OCI-LY7 (cell line): ENCODE measurements around the gene CETP. TPM values are rescaled to one million over a fixed set of nuclear protein-coding genes. Genes with fewer than 3 reads are reported as not detected.

ENCODE experiments used
- BruUV-seq: library from RNA; stranded (reverse); fragments of 400-500 nt; replicated peaks from 2 replicates; lab custom pipeline; 2021; lab: Mats Ljungman, UMichigan
- CTCF ChIA-PET: fragments of 300-600 bp; sonication (Branson Sonifier 250); formaldehyde crosslinking; loops from one replicate; lab custom pipeline; 2022; ENCODE audit warnings: antibody characterized with exemption; ENCODE audit not compliant: unreplicated experiment; lab: Charles Lee
- POLR2A ChIA-PET: fragments of 300-600 bp; sonication (Branson Sonifier 250); formaldehyde crosslinking; loops from one replicate; lab custom pipeline; 2022; ENCODE audit warnings: antibody characterized with exemption; lab: Charles Lee
- DNase-seq: peaks from one replicate; pipeline ENCODE4 v3.0.0-alpha.2; 2015; ENCODE audit warnings: low spot score
- H2AFZ ChIP-seq: fragments of 200-600 bp; sonication (generic), shearing (Covaris generic); 2 replicates; pipeline ENCODE4 v1.6.1; 2014; ENCODE audit warnings: mild to moderate bottlenecking, antibody characterized with exemption, low read length, moderate library complexity
- H3K27ac ChIP-seq: fragments of 200-600 bp; sonication (generic); 2 replicates; pipeline ENCODE4 v1.5.1; 2014; ENCODE audit warnings: mixed run types, low read depth, mild to moderate bottlenecking, moderate library complexity, low read length, inconsistent platforms; ENCODE audit not compliant: poor library complexity, severe bottlenecking
- H3K36me3 ChIP-seq: fragments of 200-600 bp; sonication (generic); 2 replicates; pipeline ENCODE4 v1.6.1; 2014; ENCODE audit warnings: mild to moderate bottlenecking, antibody characterized with exemption, low read length, moderate library complexity, mixed read lengths; ENCODE audit not compliant: insufficient read depth
- H3K4me1 ChIP-seq: fragments of 200-600 bp; sonication (generic); 2 replicates; pipeline ENCODE4 v1.5.1; 2014; ENCODE audit warnings: mild to moderate bottlenecking, low read length; ENCODE audit not compliant: insufficient read depth, poor library complexity, severe bottlenecking
- H3K4me2 ChIP-seq: fragments of 200-600 bp; sonication (generic); 2 replicates; pipeline ENCODE4 v1.6.1; 2014; ENCODE audit warnings: mild to moderate bottlenecking, low read length
- H3K4me3 ChIP-seq: fragments of 200-600 bp; sonication (generic); 2 replicates; pipeline ENCODE4 v1.5.1; 2014; ENCODE audit warnings: mild to moderate bottlenecking, low read depth, low read length; ENCODE audit not compliant: poor library complexity, severe bottlenecking
- H3K79me2 ChIP-seq: fragments of 200-600 bp; sonication (generic); 2 replicates; pipeline ENCODE4 v1.6.1; 2016; ENCODE audit warnings: low read depth, mild to moderate bottlenecking, low read length, moderate library complexity, mixed read lengths; ENCODE audit not compliant: insufficient read depth
- H3K9me2 ChIP-seq: fragments of 200-600 bp; sonication (generic); 2 replicates; pipeline ENCODE4 v1.6.1; 2016; ENCODE audit warnings: mild to moderate bottlenecking, low read length, mixed read lengths; ENCODE audit not compliant: insufficient read depth
- H3K9me3 ChIP-seq: fragments of 200-600 bp; sonication (generic); 2 replicates; pipeline ENCODE4 v1.6.1; 2014; ENCODE audit warnings: mild to moderate bottlenecking, mixed run types, low read length, mixed read lengths
- H4K20me1 ChIP-seq: fragments of 200-600 bp; sonication (generic); 2 replicates; pipeline ENCODE4 v1.6.1; 2014; ENCODE audit warnings: mild to moderate bottlenecking, antibody characterized with exemption, low read length, moderate library complexity, mixed read lengths; ENCODE audit not compliant: insufficient read depth
- EZH2phosphoT487 ChIP-seq: fragments of 200-600 bp; sonication (generic); IDR thresholded peaks from 2 replicates; pipeline ENCODE4 v1.6.1; 2018; ENCODE audit warnings: low read depth, borderline replicate concordance, mild to moderate bottlenecking, mixed run types, antibody characterized with exemption, low read length, moderate library complexity, mixed read lengths
- intact Hi-C: fragments of 100-400 bp; cut with micrococcal nuclease; formaldehyde crosslinking; loops from one replicate; pipeline ENCODE4 v1.10.0; 2022; ENCODE audit not compliant: unreplicated experiment
- total RNA-seq, 2 experiments: library from RNA; depleted of rRNA in 1 of 2; stranded (reverse); fragments of >200 nt in 1 of 2; shearing (Covaris generic) in 1 of 2; gene quantifications; 2 replicates each; pipeline ENCODE4 v1.2.3, GENCODE V29; 2014 to 2022
- TF ChIP-seq, protein P1 (sequence below): fragments of 200-600 bp; sonication (generic); conservative IDR thresholded peaks from 2 replicates; pipeline ENCODE4 v1.5.1; 2014; ENCODE audit warnings: mild to moderate bottlenecking, antibody characterized with exemption, low read length, moderate library complexity, mixed read lengths

CETP gene
- total RNA-seq, 2 experiments from 2014 or later, result 0.54 to 0.65 TPM

DNA sequence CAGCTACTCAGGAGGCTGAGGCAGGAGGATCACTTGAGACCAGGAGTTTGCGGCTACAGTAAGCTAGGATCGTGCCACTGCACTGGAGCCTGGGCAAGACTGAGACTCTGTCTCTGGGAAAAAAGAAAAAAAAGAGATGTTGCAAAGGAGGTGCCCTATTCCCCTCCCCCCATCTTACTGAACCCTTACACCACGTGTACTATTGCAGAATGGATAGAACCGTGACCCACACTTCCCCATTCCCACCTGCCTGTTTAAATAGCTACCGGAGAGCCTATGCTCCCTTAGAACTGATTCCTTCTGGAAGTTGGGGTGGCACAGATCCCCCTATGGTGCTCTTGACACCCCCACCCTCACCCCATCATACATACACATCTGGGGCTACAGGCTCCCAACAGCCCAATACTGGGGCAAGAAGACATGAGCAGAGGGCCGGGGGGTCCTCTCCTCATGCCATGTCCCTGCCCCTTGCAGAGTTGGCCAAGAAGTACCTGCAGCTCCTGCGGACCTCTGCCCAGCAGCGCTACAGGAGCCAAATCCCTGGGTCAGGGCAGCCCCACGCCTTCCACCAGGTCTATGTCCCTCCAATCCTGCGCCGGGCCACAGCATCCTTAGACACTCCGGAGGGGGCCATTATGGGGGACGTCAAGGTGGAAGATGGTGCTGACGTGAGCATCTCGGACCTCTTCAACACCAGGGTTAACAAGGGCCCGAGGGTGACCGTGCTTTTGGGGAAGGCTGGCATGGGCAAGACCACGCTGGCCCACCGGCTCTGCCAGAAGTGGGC lies 63.3 kb downstream of the CETP start:
- intact Hi-C loops, result no loop called here

DNA sequence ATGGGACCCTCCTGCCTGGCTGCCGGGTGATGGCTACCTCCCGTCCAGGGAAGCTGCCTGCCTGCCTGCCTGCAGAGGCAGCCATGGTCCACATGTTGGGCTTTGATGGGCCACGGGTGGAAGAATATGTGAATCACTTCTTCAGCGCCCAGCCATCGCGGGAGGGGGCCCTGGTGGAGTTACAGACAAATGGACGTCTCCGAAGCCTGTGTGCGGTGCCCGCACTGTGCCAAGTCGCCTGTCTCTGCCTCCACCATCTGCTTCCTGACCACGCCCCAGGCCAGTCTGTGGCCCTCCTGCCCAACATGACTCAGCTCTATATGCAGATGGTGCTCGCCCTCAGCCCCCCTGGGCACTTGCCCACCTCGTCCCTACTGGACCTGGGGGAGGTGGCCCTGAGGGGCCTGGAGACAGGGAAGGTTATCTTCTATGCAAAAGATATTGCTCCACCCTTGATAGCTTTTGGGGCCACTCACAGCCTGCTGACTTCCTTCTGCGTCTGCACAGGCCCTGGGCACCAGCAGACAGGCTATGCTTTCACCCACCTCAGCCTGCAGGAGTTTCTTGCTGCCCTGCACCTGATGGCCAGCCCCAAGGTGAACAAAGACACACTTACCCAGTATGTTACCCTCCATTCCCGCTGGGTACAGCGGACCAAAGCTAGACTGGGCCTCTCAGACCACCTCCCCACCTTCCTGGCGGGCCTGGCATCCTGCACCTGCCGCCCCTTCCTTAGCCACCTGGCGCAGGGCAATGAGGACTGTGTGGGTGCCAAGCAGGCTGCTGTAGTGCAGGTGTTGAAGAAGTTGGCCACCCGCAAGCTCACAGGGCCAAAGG lies 64.4 kb downstream of the CETP start:
- DNase-seq, result no peak
- POLR2A ChIA-PET, result interaction anchor here (0.7 to 1.4 kb wide), 2 partner anchors 16 to 56 kb away, joined by 3 to 6 read pairs; no protein-coding TSS in a partner anchor
- no TSS peak for BruUV-seq
- Histone ChIP-seq H3K36me3 (peaks cover 90% of the 10 kb centered on the region), H3K79me2 (no peaks in the 10 kb centered on the region), H3K9me2 (no peaks in the 10 kb centered on the region), H3K4me1 (peaks cover 12% of the 10 kb centered on the region), H4K20me1 (no peaks in the 10 kb centered on the region), H3K4me2 (no peak overlapping the region), H3K27ac (no peak overlapping the region), H3K9me3 (no peaks in the 10 kb centered on the region), H3K4me3 (no peak overlapping the region), H2AFZ (no peak overlapping the region)
- no peak for TF ChIP-seq EZH2phosphoT487
- TF ChIP-seq, protein P1, sequence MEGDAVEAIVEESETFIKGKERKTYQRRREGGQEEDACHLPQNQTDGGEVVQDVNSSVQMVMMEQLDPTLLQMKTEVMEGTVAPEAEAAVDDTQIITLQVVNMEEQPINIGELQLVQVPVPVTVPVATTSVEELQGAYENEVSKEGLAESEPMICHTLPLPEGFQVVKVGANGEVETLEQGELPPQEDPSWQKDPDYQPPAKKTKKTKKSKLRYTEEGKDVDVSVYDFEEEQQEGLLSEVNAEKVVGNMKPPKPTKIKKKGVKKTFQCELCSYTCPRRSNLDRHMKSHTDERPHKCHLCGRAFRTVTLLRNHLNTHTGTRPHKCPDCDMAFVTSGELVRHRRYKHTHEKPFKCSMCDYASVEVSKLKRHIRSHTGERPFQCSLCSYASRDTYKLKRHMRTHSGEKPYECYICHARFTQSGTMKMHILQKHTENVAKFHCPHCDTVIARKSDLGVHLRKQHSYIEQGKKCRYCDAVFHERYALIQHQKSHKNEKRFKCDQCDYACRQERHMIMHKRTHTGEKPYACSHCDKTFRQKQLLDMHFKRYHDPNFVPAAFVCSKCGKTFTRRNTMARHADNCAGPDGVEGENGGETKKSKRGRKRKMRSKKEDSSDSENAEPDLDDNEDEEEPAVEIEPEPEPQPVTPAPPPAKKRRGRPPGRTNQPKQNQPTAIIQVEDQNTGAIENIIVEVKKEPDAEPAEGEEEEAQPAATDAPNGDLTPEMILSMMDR, result no peak
- intact Hi-C loops, result no loop called here
- CTCF ChIA-PET, result no interaction called here

More for the DNA sequence above, 63.3 kb downstream of the CETP start:
- H3K4me2 ChIP-seq, result no peak overlapping the region
- no peaks in the 10 kb centered on the region for H3K79me2 ChIP-seq
- no peaks in the 10 kb centered on the region for H3K9me2 ChIP-seq
- H3K4me3 ChIP-seq, result no peak overlapping the region
- peaks cover 98% of the 10 kb centered on the region for H3K36me3 ChIP-seq
- POLR2A ChIA-PET, result interaction anchor here (2.2 kb wide), 1 partner anchor 13 kb away, joined by 12 read pairs; no protein-coding TSS in a partner anchor
- peaks cover 12% of the 10 kb centered on the region for H3K4me1 ChIP-seq
- no peak for DNase-seq
- H4K20me1 ChIP-seq, result no peaks in the 10 kb centered on the region
- H2AFZ ChIP-seq, result no peak overlapping the region
- no peak overlapping the region for H3K27ac ChIP-seq
- CTCF ChIA-PET, result no interaction called here
- TF ChIP-seq EZH2phosphoT487, result no peak
- TF ChIP-seq, protein P1, result no peak
- no peaks in the 10 kb centered on the region for H3K9me3 ChIP-seq
- BruUV-seq, result no TSS peak
